Measurements from ENCODE around the gene CCDC171. TPM values are rescaled to one million over a fixed set of nuclear protein-coding genes. Genes with fewer than 3 reads are reported as not detected.

The CCDC171 gene
- polyA plus RNA-seq, 4 donors: 0.27 to 2.1 (median 0.92) TPM

DNA sequence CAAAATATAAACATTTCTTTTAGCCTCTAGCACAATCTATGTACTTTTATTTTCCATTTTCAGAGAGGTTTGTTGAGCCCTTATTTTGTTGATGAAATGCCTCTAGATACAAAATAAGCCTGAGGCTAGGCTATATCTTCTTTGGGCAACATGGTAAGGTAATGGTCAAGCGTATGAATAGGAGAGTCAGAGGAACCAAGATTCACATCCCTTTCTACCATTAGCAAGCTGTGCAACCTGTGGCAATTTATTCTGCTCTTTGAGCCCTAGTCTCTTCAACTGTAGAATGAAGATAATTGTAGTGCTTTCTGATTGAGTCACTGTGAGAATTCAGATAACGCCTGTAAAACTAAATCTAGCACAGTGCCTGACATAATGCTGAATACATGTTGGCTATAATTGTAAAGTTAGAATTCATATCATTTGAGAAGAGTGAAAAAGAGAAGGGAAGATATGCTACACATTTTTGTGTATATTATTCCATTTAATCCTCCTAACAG, 412.5 kb downstream of the CCDC171 start:
- FAIRE-seq: no peak
- Histone ChIP-seq H3K27ac (ENCODE audit: low read depth in 1 of 3, low read length in 2 of 3) (no peak overlapping the region), H3K36me3 (ENCODE audit: control insufficient read depth in 3 of 3, insufficient read depth in 2 of 3, low read depth in 1 of 3, low read length in 3 of 3) (no peaks in the 10 kb centered on the region), H3K27me3 (ENCODE audit: control insufficient read depth in 3 of 3, insufficient read depth in 3 of 3, low read length in 3 of 3) (no peaks in the 10 kb centered on the region), H3K9me3 (ENCODE audit: control insufficient read depth in 2 of 2, insufficient read depth in 1 of 2, low read depth in 1 of 2, low read length in 1 of 2) (no peaks in the 10 kb centered on the region), H3K4me1 (ENCODE audit: control insufficient read depth in 3 of 3, insufficient read depth in 2 of 3, low read depth in 1 of 3, low read length in 2 of 3) (no peaks in the 10 kb centered on the region), H3K4me3 (ENCODE audit: low read depth in 1 of 3, low read length in 3 of 3) (no peak overlapping the region)
- peak in 1 of 2 donors; percentile 6 for DNase-seq
- 87 to 92% (median 91%) methylated on average over 2 of the region's 2 CpGs for WGBS, 3 donors

DNA sequence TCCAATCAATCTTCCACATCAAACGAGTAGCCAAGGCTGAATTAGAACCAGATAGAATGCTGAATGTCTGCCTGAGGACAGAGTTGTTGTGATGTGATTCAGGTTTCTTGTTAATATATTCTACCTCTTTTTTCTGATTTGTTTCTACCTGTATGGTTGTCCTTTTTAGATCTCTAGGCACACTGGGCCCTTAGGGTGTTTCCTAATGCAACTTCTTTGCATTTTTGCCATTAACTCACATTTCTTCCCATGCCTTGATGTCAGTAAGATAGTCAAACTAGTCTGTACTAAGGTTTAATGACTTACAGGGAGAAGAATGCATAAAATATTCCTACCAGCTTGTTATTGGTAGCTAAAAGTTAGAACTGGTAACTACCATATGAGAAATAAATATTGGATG, 413.6 kb downstream of the CCDC171 start:
- 67 to 78% (median 72%) methylated on average over 1 of the region's 1 CpG for WGBS, 3 donors
- Histone ChIP-seq H3K4me1 (ENCODE audit: control insufficient read depth in 3 of 3, insufficient read depth in 2 of 3, low read depth in 1 of 3, low read length in 2 of 3) (no peaks in the 10 kb centered on the region), H3K9me3 (ENCODE audit: control insufficient read depth in 2 of 2, insufficient read depth in 1 of 2, low read depth in 1 of 2, low read length in 1 of 2) (no peaks in the 10 kb centered on the region), H3K4me3 (ENCODE audit: low read depth in 1 of 3, low read length in 3 of 3) (no peak overlapping the region), H3K36me3 (ENCODE audit: control insufficient read depth in 3 of 3, insufficient read depth in 2 of 3, low read depth in 1 of 3, low read length in 3 of 3) (no peaks in the 10 kb centered on the region), H3K27me3 (ENCODE audit: control insufficient read depth in 3 of 3, insufficient read depth in 3 of 3, low read length in 3 of 3) (no peaks in the 10 kb centered on the region), H3K27ac (ENCODE audit: low read depth in 1 of 3, low read length in 2 of 3) (no peak overlapping the region)
- DNase-seq (no peak), FAIRE-seq (no peak)

DNA sequence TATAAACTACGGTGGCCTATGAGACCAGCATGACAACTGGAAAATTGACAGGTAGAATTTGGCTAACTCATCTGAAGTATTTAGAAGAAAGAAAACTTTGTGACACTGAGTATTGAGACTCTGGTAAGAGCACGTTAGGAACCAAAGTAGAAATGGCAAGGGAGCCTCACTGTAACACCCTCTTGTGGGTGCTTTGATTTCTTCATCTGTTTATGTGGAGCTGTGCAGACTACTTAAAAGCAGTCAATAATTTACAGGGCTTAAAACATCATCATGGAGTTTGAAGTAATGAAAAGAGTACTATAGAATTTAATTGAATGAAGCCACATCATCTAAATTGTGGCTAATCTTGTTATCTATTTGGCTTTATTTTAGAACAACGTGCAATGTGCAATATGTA, 414.2 kb downstream of the CCDC171 start:
- DNase-seq: no peak
- no peaks in the 10 kb centered on the region for H3K27me3 ChIP-seq (ENCODE audit: control insufficient read depth in 3 of 3, insufficient read depth in 3 of 3, low read length in 3 of 3)
- H3K4me3 ChIP-seq (ENCODE audit: low read depth in 1 of 3, low read length in 3 of 3): no peak overlapping the region
- H3K36me3 ChIP-seq (ENCODE audit: control insufficient read depth in 3 of 3, insufficient read depth in 2 of 3, low read depth in 1 of 3, low read length in 3 of 3): no peaks in the 10 kb centered on the region
- H3K27ac ChIP-seq (ENCODE audit: low read depth in 1 of 3, low read length in 2 of 3): no peak overlapping the region
- no peaks in the 10 kb centered on the region for H3K9me3 ChIP-seq (ENCODE audit: control insufficient read depth in 2 of 2, insufficient read depth in 1 of 2, low read depth in 1 of 2, low read length in 1 of 2)
- 77 to 81% (median 81%) methylated on average over 3 of the region's 3 CpGs for WGBS, 3 donors
- FAIRE-seq: no peak
- H3K4me1 ChIP-seq (ENCODE audit: control insufficient read depth in 3 of 3, insufficient read depth in 2 of 3, low read depth in 1 of 3, low read length in 2 of 3): no peaks in the 10 kb centered on the region

DNA sequence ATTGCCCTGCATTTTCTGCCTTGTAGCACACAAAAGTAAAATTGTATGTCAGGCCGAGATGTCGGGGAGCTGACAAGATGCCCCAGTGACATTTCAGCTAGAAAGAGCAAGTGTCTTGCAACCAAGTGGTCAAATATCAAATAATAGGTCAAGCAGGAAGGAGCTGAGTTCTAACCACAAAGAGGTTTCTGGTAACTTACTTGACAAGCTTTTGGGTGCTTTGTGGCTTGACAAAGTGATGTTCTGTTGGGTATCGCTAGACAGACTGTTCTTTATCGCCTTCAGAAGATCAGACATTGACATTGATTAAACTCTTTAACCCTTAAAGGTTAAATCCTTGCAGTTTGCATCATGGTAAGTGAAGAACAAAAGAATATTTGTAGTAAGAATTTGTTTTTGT, 419.9 kb downstream of the CCDC171 start:
- no peaks in the 10 kb centered on the region for H3K4me1 ChIP-seq (ENCODE audit: control insufficient read depth in 3 of 3, insufficient read depth in 2 of 3, low read depth in 1 of 3, low read length in 2 of 3)
- 79 to 87% (median 81%) methylated on average over 4 of the region's 4 CpGs for WGBS, 3 donors
- FAIRE-seq: no peak

DNA sequence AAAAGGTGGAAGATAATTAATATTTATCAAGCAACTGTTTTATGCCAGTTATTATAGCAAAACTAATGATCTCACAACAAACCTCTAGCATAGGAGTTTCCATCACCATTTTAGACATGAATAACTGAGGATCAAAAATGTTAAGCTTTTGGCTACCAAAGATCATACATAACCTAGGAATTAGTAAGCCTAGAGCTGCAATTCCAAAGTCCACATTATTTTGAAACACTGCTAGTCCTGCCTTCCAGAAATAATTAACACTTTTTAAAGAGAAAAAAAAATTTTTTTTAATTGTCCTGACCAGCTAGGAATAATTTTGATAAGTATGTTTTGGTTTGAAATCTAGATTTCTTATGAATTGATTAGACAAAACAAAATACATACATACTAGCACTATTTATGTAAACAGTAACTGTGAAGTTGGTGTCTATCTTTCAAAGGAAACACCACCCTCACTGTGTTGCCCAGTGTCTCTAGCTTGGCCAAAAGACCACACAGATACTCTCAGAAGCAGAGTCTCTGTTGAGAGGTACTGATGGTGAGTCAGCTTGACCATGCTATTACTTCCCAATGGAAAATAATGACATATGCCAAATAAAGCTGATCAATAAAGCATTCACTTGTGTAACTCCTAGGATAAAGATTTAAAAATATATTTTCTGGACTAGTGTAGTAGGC, 422.4 kb downstream of the CCDC171 start:
- H3K27me3 ChIP-seq (ENCODE audit: control insufficient read depth in 3 of 3, insufficient read depth in 3 of 3, low read length in 3 of 3): no peaks in the 10 kb centered on the region
- no peak overlapping the region for H3K4me3 ChIP-seq (ENCODE audit: low read depth in 1 of 3, low read length in 3 of 3)
- H3K4me1 ChIP-seq (ENCODE audit: control insufficient read depth in 3 of 3, insufficient read depth in 2 of 3, low read depth in 1 of 3, low read length in 2 of 3): no peaks in the 10 kb centered on the region
- FAIRE-seq: no peak
- H3K9me3 ChIP-seq (ENCODE audit: control insufficient read depth in 2 of 2, insufficient read depth in 1 of 2, low read depth in 1 of 2, low read length in 1 of 2): no peaks in the 10 kb centered on the region
- H3K36me3 ChIP-seq (ENCODE audit: control insufficient read depth in 3 of 3, insufficient read depth in 2 of 3, low read depth in 1 of 3, low read length in 3 of 3): no peaks in the 10 kb centered on the region
- no peak overlapping the region for H3K27ac ChIP-seq (ENCODE audit: low read depth in 1 of 3, low read length in 2 of 3)
- DNase-seq: no peak

More for the DNA sequence above, 419.9 kb downstream of the CCDC171 start:
- Histone ChIP-seq H3K9me3 (ENCODE audit: control insufficient read depth in 2 of 2, insufficient read depth in 1 of 2, low read depth in 1 of 2, low read length in 1 of 2) (no peaks in the 10 kb centered on the region), H3K27me3 (ENCODE audit: control insufficient read depth in 3 of 3, insufficient read depth in 3 of 3, low read length in 3 of 3) (no peaks in the 10 kb centered on the region), H3K4me3 (ENCODE audit: low read depth in 1 of 3, low read length in 3 of 3) (no peak overlapping the region), H3K36me3 (ENCODE audit: control insufficient read depth in 3 of 3, insufficient read depth in 2 of 3, low read depth in 1 of 3, low read length in 3 of 3) (no peaks in the 10 kb centered on the region), H3K27ac (ENCODE audit: low read depth in 1 of 3, low read length in 2 of 3) (no peak overlapping the region)
- DNase-seq: no peak

DNA sequence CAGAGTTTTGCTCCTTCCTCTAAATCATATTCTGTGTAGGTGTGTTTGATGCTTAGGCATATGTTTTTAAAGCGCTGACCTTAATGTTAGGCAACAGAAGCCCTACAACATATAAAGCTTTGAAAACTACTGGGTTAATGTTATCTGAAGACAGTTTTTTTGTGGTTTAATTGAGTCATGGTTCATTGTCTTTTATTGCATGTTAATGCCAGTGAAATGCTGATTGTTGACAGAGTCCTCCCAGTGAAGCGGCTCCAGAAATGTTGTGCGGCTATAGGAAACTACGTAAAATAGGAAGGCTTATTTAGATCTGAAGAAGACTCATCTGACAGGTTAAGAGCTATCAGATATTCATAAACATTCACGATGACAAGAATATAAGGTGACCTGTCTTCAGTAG, 424.6 kb downstream of the CCDC171 start:
- Histone ChIP-seq H3K27ac (ENCODE audit: low read depth in 1 of 3, low read length in 2 of 3) (no peak overlapping the region), H3K27me3 (ENCODE audit: control insufficient read depth in 3 of 3, insufficient read depth in 3 of 3, low read length in 3 of 3) (no peaks in the 10 kb centered on the region), H3K4me3 (ENCODE audit: low read depth in 1 of 3, low read length in 3 of 3) (no peak overlapping the region), H3K4me1 (ENCODE audit: control insufficient read depth in 3 of 3, insufficient read depth in 2 of 3, low read depth in 1 of 3, low read length in 2 of 3) (no peaks in the 10 kb centered on the region), H3K36me3 (ENCODE audit: control insufficient read depth in 3 of 3, insufficient read depth in 2 of 3, low read depth in 1 of 3, low read length in 3 of 3) (no peaks in the 10 kb centered on the region), H3K9me3 (ENCODE audit: control insufficient read depth in 2 of 2, insufficient read depth in 1 of 2, low read depth in 1 of 2, low read length in 1 of 2) (no peaks in the 10 kb centered on the region)
- no peak for DNase-seq
- WGBS, 3 donors: 92 to 95% (median 92%) methylated on average over 5 of the region's 5 CpGs
- no peak for FAIRE-seq

DNA sequence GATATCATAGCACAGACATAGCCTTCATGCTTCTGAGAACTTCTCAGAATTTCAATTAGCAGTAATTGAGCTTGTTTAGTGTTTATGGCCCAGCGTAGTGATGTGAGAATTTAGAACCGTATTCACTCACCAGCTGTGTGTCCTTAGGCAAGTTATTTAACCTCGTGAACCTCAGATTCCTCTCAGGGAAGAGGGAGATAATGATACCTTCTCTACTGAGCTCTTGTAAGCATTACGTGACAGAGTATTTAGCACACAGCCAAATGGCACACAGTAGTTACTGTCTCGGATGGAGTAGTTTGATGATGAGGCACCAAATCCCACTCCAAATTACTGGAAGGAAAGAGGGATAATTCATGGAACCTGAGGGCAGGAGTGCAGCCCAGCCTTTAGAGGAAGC, 429.3 kb downstream of the CCDC171 start:
- Histone ChIP-seq H3K4me3 (ENCODE audit: low read depth in 1 of 3, low read length in 3 of 3) (no peak overlapping the region), H3K27me3 (ENCODE audit: control insufficient read depth in 3 of 3, insufficient read depth in 3 of 3, low read length in 3 of 3) (no peaks in the 10 kb centered on the region), H3K4me1 (ENCODE audit: control insufficient read depth in 3 of 3, insufficient read depth in 2 of 3, low read depth in 1 of 3, low read length in 2 of 3) (no peaks in the 10 kb centered on the region), H3K36me3 (ENCODE audit: control insufficient read depth in 3 of 3, insufficient read depth in 2 of 3, low read depth in 1 of 3, low read length in 3 of 3) (no peaks in the 10 kb centered on the region), H3K27ac (ENCODE audit: low read depth in 1 of 3, low read length in 2 of 3) (no peak overlapping the region), H3K9me3 (ENCODE audit: control insufficient read depth in 2 of 2, insufficient read depth in 1 of 2, low read depth in 1 of 2, low read length in 1 of 2) (no peaks in the 10 kb centered on the region)
- 73 to 76% (median 75%) methylated on average over 5 of the region's 5 CpGs for WGBS, 3 donors
- no peak for DNase-seq
- FAIRE-seq: no peak

DNA sequence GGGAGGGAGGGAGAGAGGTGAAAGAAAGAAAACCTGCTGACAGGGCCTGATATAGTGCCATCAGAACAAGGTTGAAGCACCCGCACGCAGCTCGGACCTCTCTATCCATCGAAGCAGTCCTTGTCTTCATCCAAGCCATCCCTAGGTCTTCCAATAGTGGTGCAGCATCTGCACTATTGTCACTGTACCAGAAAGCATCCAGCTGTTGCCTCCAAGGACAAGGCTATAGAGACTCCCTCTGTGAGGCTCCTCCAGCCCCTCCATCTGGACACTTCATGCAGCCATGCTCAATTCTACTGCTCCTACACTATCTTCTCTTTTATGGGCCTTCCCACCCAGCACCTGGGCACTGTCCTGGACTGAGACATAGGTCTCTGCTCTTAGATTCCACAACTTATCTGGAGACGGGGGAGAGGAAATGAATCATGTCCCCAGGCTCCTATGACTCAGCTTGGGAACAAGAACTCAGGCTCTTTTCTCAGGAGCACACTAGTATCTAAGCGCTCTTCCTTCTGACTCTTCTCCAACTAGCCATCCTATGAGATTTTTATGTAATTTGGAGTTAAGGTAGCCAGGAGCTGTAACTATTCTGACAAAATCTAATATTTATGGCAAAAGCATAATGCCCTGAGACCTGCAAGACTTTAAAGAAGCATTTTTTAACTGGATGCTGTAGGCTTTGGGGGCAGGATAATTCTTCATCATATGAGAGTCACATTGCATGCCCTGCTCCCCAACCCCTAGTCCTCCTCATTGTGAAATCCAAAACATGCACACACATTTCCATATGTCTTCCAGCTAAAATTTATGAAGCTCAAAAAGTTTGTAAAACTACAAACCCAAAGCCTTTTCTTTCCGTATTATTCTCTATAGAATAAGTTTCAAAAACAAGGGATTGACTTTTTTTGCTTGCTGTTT, 446.8 kb downstream of the CCDC171 start:
- no peaks in the 10 kb centered on the region for H3K27me3 ChIP-seq (ENCODE audit: control insufficient read depth in 3 of 3, insufficient read depth in 3 of 3, low read length in 3 of 3)
- H3K9me3 ChIP-seq (ENCODE audit: control insufficient read depth in 2 of 2, insufficient read depth in 1 of 2, low read depth in 1 of 2, low read length in 1 of 2): peaks cover 0 to 3% of the 10 kb centered on the region in 2 donors
- DNase-seq: no peak
- H3K4me1 ChIP-seq (ENCODE audit: control insufficient read depth in 3 of 3, insufficient read depth in 2 of 3, low read depth in 1 of 3, low read length in 2 of 3): no peaks in the 10 kb centered on the region
- no peaks in the 10 kb centered on the region for H3K36me3 ChIP-seq (ENCODE audit: control insufficient read depth in 3 of 3, insufficient read depth in 2 of 3, low read depth in 1 of 3, low read length in 3 of 3)
- no peak overlapping the region for H3K4me3 ChIP-seq (ENCODE audit: low read depth in 1 of 3, low read length in 3 of 3)
- no peak for FAIRE-seq
- no peak overlapping the region for H3K27ac ChIP-seq (ENCODE audit: low read depth in 1 of 3, low read length in 2 of 3)
- 81 to 85% (median 84%) methylated on average over 7 of the region's 7 CpGs for WGBS, 3 donors

Measured in small intestine (tissue), 7 donors.